Ishikawa (cell line): ENCODE results near the gene SLC35A1.

ENCODE experiments used
- TF ChIP-seq, protein P1 (sequence below): IDR thresholded peaks from 2 replicates; pipeline ENCODE4 v1.6.1; 2012; ENCODE audit warnings: low read depth, mild to moderate bottlenecking

SLC35A1 gene

DNA sequence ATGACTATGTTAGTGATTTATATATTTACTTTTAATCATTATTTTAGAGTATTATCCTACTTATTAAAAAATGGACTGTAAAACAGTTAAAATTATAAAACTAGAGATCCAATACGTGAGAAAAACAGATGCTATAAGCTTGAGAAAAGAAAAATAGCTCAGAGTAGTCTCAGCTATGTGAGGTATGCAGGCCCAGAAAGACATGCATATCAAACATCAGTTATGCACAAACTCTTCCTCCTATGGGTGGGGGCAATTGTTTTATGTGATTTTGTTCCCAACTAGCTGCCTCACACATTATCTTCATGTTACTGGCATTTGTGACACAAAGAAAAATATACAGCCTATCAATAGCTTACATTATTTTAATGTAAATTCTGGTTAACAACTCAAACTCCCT, 88.2 kb downstream of the SLC35A1 start:
- TF ChIP-seq, protein P1, sequence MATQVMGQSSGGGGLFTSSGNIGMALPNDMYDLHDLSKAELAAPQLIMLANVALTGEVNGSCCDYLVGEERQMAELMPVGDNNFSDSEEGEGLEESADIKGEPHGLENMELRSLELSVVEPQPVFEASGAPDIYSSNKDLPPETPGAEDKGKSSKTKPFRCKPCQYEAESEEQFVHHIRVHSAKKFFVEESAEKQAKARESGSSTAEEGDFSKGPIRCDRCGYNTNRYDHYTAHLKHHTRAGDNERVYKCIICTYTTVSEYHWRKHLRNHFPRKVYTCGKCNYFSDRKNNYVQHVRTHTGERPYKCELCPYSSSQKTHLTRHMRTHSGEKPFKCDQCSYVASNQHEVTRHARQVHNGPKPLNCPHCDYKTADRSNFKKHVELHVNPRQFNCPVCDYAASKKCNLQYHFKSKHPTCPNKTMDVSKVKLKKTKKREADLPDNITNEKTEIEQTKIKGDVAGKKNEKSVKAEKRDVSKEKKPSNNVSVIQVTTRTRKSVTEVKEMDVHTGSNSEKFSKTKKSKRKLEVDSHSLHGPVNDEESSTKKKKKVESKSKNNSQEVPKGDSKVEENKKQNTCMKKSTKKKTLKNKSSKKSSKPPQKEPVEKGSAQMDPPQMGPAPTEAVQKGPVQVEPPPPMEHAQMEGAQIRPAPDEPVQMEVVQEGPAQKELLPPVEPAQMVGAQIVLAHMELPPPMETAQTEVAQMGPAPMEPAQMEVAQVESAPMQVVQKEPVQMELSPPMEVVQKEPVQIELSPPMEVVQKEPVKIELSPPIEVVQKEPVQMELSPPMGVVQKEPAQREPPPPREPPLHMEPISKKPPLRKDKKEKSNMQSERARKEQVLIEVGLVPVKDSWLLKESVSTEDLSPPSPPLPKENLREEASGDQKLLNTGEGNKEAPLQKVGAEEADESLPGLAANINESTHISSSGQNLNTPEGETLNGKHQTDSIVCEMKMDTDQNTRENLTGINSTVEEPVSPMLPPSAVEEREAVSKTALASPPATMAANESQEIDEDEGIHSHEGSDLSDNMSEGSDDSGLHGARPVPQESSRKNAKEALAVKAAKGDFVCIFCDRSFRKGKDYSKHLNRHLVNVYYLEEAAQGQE = no peak
